ENCODE results near the gene CD2. TPM values are rescaled to one million over a fixed set of nuclear protein-coding genes. Genes with fewer than 3 reads are reported as not detected.

The CD2 gene
- total RNA-seq, 2 donors from 2014 or later = 232 to 298 TPM

GRCh38 chr1:116721039-116721405 lies 33.2 kb upstream of the CD2 start:
- peaks cover 20% of the 10 kb centered on the region for H3K4me1 Mint-ChIP-seq (ENCODE audit: low read depth)
- ATAC-seq (replicated peaks in 1 of 2) = no peak
- H3K36me3 Mint-ChIP-seq (ENCODE audit: insufficient read depth in 2 of 2) = no peaks in the 10 kb centered on the region
- no peak for DNase-seq
- no peak overlapping the region for H3K27ac Mint-ChIP-seq
- no peak overlapping the region for H3K4me3 Mint-ChIP-seq
- peaks cover 4% of the 10 kb centered on the region for H3K27me3 Mint-ChIP-seq (ENCODE audit: low read depth)
- H3K9me3 Mint-ChIP-seq = peaks cover 0 to 5% of the 10 kb centered on the region in 2 donors

- Mint-ChIP-seq H3K4me1 (ENCODE audit: low read depth) (peaks cover 25% of the 10 kb centered on the region), H3K27me3 (ENCODE audit: low read depth) (no peaks in the 10 kb centered on the region), H3K27ac (no peak overlapping the region), H3K4me3 (no peak overlapping the region), H3K9me3 (peaks cover 0 to 5% of the 10 kb centered on the region in 2 donors), H3K36me3 (ENCODE audit: insufficient read depth in 2 of 2) (no peaks in the 10 kb centered on the region)
- ATAC-seq (replicated peaks in 1 of 2) (no peak), DNase-seq (no peak)
These were observed 32.7 kb upstream of the CD2 start for GRCh38 chr1:116721451-116722007.

- Mint-ChIP-seq H3K36me3 (ENCODE audit: insufficient read depth in 2 of 2) (no peaks in the 10 kb centered on the region), H3K27ac (peak overlapping the region; percentile 55), H3K4me3 (no peak overlapping the region), H3K9me3 (peaks cover 0 to 5% of the 10 kb centered on the region in 2 donors), H3K4me1 (ENCODE audit: low read depth) (peaks cover 32% of the 10 kb centered on the region), H3K27me3 (ENCODE audit: low read depth) (no peaks in the 10 kb centered on the region)
- no peak for DNase-seq
- no peak for ATAC-seq (replicated peaks in 1 of 2)
These were observed 32.0 kb upstream of the CD2 start for GRCh38 chr1:116722016-116722838.

GRCh38 chr1:116724765-116725375 lies 29.4 kb upstream of the CD2 start:
- H3K9me3 Mint-ChIP-seq = peaks cover 0 to 3% of the 10 kb centered on the region in 2 donors
- peak; percentile 69 to 72 for ATAC-seq (replicated peaks in 1 of 2)
- H3K27me3 Mint-ChIP-seq (ENCODE audit: low read depth) = no peaks in the 10 kb centered on the region
- H3K36me3 Mint-ChIP-seq (ENCODE audit: insufficient read depth in 2 of 2) = no peaks in the 10 kb centered on the region
- no peak overlapping the region for H3K27ac Mint-ChIP-seq
- H3K4me3 Mint-ChIP-seq = peak overlapping the region in 1 of 2 donors; percentile 24
- peaks cover 39% of the 10 kb centered on the region for H3K4me1 Mint-ChIP-seq (ENCODE audit: low read depth)
- DNase-seq = peak; percentile 82 to 83

DNA sequence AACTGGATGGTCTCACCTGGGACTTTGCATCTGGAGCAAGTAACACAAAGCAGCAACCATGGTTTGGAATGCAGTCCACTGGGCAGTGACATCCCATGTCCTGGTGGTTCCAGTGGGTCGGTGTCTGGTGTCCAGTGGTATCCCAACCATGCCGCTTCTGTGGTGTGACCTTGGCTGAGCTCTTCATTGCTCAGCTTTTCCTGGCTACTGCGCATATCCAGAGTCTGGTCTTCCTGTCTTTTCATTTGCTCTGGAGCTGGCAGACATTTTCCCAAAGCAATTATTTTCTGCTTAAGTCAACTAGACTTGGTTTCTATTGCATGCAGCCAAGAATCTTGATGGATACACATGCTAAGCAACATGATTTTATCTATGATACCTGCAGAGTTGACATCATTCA lies 28.4 kb upstream of the CD2 start:
- DNase-seq (no peak), ATAC-seq (replicated peaks in 1 of 2) (no peak)
- H3K27me3 Mint-ChIP-seq (ENCODE audit: low read depth) = no peaks in the 10 kb centered on the region
- H3K36me3 Mint-ChIP-seq (ENCODE audit: insufficient read depth in 2 of 2) = no peaks in the 10 kb centered on the region
- peaks cover 0 to 3% of the 10 kb centered on the region in 2 donors for H3K9me3 Mint-ChIP-seq
- peaks cover 31% of the 10 kb centered on the region for H3K4me1 Mint-ChIP-seq (ENCODE audit: low read depth)
- no peak overlapping the region for H3K4me3 Mint-ChIP-seq
- no peak overlapping the region for H3K27ac Mint-ChIP-seq

DNA sequence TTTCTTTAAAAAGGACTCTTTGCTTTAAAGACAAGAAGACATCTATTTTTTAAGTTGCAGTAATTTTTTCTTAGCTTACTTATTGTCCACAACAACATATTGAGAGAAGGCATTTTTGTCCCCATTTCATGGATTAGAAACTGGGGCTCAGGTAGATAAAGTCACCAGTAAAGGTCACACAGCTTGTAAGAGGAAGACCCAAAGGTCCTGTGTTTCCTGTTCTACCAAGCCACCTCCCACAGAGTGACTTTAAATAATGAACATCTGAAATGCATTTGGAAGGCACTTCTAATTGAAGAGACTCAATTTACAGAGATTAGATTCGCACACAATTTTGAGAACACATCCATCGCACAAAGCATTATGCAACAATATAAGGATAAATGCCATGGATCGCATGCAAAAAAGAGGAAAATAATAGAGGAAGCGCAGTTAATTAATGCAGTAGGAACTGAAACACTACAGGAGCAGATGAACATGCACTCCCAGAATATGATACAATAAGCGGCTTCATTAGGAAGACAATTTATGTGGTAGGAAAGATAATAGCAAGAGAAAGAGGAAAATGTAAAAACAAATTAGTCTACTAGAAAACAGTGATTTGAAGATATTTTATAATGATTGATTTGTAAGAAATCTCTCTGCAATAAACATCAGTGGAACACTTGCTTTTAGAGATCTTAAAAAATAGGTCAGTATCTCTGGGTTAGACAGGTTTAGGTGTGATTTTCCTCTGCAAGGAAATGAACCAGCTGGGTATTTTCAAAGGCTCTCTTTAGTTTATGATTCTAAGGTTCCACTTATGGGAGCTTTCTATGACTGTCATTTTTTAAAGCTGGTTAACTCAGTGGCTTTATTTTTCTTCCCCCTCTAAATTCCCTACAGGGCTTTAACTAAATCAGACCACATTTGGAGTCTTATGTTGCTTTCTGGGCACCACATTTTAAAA lies 27.1 kb upstream of the CD2 start:
- Mint-ChIP-seq H3K9me3 (peaks cover 2 to 3% of the 10 kb centered on the region in 2 donors), H3K27me3 (ENCODE audit: low read depth) (no peaks in the 10 kb centered on the region), H3K36me3 (ENCODE audit: insufficient read depth in 2 of 2) (no peaks in the 10 kb centered on the region), H3K27ac (peak overlapping the region; percentile 7), H3K4me1 (ENCODE audit: low read depth) (peaks cover 35% of the 10 kb centered on the region), H3K4me3 (peak overlapping the region; percentile 2 to 56)
- ATAC-seq (replicated peaks in 1 of 2) (no peak), DNase-seq (no peak)

- no peak for DNase-seq
- Mint-ChIP-seq H3K4me1 (ENCODE audit: low read depth) (peaks cover 38% of the 10 kb centered on the region), H3K4me3 (no peak overlapping the region), H3K9me3 (peaks cover 2 to 3% of the 10 kb centered on the region in 2 donors), H3K36me3 (ENCODE audit: insufficient read depth in 2 of 2) (no peaks in the 10 kb centered on the region), H3K27me3 (ENCODE audit: low read depth) (no peaks in the 10 kb centered on the region), H3K27ac (no peak overlapping the region)
- ATAC-seq (replicated peaks in 1 of 2) = no peak
These were observed 22.8 kb upstream of the CD2 start for GRCh38 chr1:116731439-116731838.

GRCh38 chr1:116732726-116733125 lies 21.5 kb upstream of the CD2 start:
- H3K4me1 Mint-ChIP-seq (ENCODE audit: low read depth) = peaks cover 38% of the 10 kb centered on the region
- no peak for ATAC-seq (replicated peaks in 1 of 2)
- peaks cover 2 to 3% of the 10 kb centered on the region in 2 donors for H3K9me3 Mint-ChIP-seq

GRCh38 chr1:116733476-116734365 lies 20.5 kb upstream of the CD2 start:
- no peak overlapping the region for H3K27ac Mint-ChIP-seq
- H3K4me1 Mint-ChIP-seq (ENCODE audit: low read depth) = peaks cover 43% of the 10 kb centered on the region
- DNase-seq (no peak), ATAC-seq (replicated peaks in 1 of 2) (no peak)
- H3K36me3 Mint-ChIP-seq (ENCODE audit: insufficient read depth in 2 of 2) = no peaks in the 10 kb centered on the region
- H3K27me3 Mint-ChIP-seq (ENCODE audit: low read depth) = no peaks in the 10 kb centered on the region
- H3K9me3 Mint-ChIP-seq = peaks cover 0 to 2% of the 10 kb centered on the region in 2 donors
- no peak overlapping the region for H3K4me3 Mint-ChIP-seq

More at GRCh38 chr1:116732726-116733125, 21.5 kb upstream of the CD2 start:
- DNase-seq = no peak
- Mint-ChIP-seq H3K4me3 (no peak overlapping the region), H3K36me3 (ENCODE audit: insufficient read depth in 2 of 2) (no peaks in the 10 kb centered on the region), H3K27me3 (ENCODE audit: low read depth) (no peaks in the 10 kb centered on the region), H3K27ac (no peak overlapping the region)

- Mint-ChIP-seq H3K27me3 (ENCODE audit: low read depth) (no peaks in the 10 kb centered on the region), H3K4me3 (no peak overlapping the region), H3K36me3 (ENCODE audit: insufficient read depth in 2 of 2) (peaks cover 1 to 3% of the 10 kb centered on the region in 2 donors), H3K4me1 (ENCODE audit: low read depth) (peaks cover 58% of the 10 kb centered on the region), H3K27ac (no peak overlapping the region), H3K9me3 (peaks cover 2 to 3% of the 10 kb centered on the region in 2 donors)
- ATAC-seq (replicated peaks in 1 of 2) (no peak), DNase-seq (no peak)
These were observed 19.0 kb upstream of the CD2 start for GRCh38 chr1:116735246-116735645.

GRCh38 chr1:116737020-116737854 lies 17.0 kb upstream of the CD2 start:
- DNase-seq = peak; percentile 78
- no peaks in the 10 kb centered on the region for H3K27me3 Mint-ChIP-seq (ENCODE audit: low read depth)
- peak; percentile 55 for ATAC-seq (replicated peaks in 1 of 2)
- H3K27ac Mint-ChIP-seq = peak overlapping the region; percentile 100
- peaks cover 7 to 8% of the 10 kb centered on the region in 2 donors for H3K9me3 Mint-ChIP-seq
- H3K4me3 Mint-ChIP-seq = peak overlapping the region; percentile 78 to 93
- H3K4me1 Mint-ChIP-seq (ENCODE audit: low read depth) = peaks cover 65% of the 10 kb centered on the region
- H3K36me3 Mint-ChIP-seq (ENCODE audit: insufficient read depth in 2 of 2) = peaks cover 8 to 16% of the 10 kb centered on the region in 2 donors
